KOPT-K1 (cell line): Measurements from ENCODE around the gene POLG.

Experiments used
- H3K27ac ChIP-seq: fragments of 200-600 bp; sonication (generic); 2 replicates; pipeline ENCODE4 v1.5.1; 2016; ENCODE audit warnings: antibody characterized with exemption, mild to moderate bottlenecking, low read depth, low read length; ENCODE audit not compliant: poor library complexity, severe bottlenecking
- H3K36me3 ChIP-seq: fragments of 200-600 bp; sonication (generic); 2 replicates; pipeline ENCODE4 v1.5.1; 2017; ENCODE audit warnings: antibody characterized with exemption, mild to moderate bottlenecking, low read length, moderate library complexity; ENCODE audit not compliant: insufficient read depth
- H3K9me3 ChIP-seq: fragments of 200-600 bp; sonication (generic); 2 replicates; pipeline ENCODE4 v1.5.1; 2017; ENCODE audit warnings: antibody characterized with exemption, low read length, mild to moderate bottlenecking; ENCODE audit not compliant: insufficient read depth, poor library complexity, severe bottlenecking

Gene POLG

DNA sequence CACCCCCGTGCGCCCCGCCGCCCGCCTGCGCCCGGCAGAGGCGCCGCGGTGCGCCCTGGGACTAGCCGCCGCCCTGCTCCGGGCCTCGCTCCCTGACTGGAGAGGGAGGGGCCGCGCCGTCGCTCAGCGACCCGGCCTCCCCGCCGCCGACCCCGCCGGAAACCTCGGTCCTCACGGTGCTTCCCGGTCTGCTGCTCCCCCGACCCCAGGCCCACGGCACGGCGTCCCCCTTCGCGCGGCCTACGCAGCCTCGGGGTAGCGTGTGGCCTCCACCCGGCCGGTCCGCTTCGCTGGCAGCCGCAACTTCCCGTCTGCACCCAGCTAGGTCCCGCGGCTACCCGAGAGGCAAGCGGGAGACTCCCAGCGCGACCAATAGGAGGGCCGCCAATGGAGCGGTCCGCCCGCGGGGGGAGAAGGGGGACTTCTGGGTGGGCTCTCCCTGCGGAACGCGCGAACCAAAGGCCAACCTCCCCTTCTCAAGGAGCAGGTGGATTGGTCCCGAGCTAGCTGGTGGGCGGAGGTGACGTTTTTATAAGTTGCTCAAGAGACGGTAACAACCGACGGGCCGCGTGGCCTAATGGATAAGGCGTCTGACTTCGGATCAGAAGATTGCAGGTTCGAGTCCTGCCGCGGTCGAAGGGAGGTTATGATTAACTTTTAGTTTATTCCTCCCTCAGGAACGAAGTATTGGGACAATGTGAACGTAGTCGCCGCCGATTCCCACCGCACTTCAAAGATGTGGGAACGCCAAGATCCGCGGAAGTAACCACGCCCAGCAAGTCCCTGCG lies at the start of gene POLG:
POLG (minus strand) TSS at position 315 of the 788 bp plus-strand sequence. CDS start 1,070 bp downstream, outside the sequence.
- peaks cover 38% of the 10 kb centered on the region for H3K36me3 ChIP-seq
- peak within 1 kb of the TSS; percentile 75 for H3K27ac ChIP-seq
- no peaks in the 10 kb centered on the region for H3K9me3 ChIP-seq

DNA sequence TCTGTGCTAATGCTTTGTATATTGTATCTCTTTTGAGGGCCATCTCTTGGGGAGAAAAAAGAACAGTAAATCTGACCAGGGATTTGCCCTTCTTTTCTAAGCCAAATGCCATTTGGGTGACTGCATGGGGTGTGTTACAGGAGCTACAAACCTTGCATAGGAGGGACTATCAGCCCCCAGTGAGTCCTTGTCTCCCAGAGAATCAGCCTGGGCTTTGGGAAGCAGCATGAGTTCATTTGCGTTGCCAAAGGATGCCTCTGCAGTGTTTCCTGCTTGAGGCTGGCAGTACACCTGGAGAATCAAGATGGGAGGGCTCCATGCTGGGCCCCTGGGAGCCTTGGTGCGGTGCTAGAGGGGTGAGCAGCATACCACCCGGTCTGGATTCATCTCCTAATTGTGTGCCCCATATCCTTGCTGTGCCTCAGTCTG lies 49.6 kb upstream of the POLG start:
- no peak overlapping the region for H3K27ac ChIP-seq
- H3K9me3 ChIP-seq, result no peaks in the 10 kb centered on the region
- H3K36me3 ChIP-seq, result no peaks in the 10 kb centered on the region

DNA sequence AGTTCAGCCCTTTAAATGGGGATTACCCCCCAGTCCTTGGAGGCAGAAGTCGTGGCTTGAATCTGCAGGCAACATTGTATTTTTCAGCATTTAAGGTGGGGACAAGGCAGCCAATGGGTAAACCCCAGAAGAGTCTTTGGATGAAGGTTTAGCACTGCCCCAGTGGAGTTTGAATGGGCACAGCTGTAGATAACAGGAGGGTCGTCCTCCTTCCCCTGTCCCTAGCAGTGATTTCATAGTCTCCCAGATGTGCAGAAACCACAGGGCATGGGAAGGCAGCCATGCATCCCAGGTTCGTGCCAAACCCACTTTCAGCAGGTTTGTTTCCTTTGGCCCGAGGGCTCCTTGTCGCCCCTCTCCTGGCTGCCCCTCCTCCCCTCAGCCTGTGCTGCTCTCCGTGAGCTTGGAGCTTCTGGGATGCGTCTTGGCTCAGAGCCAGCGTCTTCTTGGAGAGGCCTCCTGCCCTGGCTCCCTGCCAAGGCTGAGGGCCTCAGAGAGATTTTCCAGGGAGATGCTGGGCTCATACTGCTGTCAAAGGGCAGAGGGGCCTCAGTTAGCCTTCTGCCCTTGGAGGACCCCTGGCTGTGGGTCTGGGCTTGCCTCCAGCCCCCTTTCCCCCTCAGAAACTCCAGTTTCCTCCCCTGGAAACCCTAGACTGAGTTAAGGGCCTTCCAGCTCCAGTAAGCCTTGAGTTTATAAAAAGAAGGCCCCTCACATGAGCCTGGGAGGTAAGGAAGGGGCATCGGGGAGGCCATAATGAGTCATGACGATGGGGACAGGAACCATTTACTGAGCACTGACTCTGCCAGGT lies 48.9 kb upstream of the POLG start:
- Histone ChIP-seq H3K27ac (no peak overlapping the region), H3K9me3 (no peaks in the 10 kb centered on the region), H3K36me3 (no peaks in the 10 kb centered on the region)

DNA sequence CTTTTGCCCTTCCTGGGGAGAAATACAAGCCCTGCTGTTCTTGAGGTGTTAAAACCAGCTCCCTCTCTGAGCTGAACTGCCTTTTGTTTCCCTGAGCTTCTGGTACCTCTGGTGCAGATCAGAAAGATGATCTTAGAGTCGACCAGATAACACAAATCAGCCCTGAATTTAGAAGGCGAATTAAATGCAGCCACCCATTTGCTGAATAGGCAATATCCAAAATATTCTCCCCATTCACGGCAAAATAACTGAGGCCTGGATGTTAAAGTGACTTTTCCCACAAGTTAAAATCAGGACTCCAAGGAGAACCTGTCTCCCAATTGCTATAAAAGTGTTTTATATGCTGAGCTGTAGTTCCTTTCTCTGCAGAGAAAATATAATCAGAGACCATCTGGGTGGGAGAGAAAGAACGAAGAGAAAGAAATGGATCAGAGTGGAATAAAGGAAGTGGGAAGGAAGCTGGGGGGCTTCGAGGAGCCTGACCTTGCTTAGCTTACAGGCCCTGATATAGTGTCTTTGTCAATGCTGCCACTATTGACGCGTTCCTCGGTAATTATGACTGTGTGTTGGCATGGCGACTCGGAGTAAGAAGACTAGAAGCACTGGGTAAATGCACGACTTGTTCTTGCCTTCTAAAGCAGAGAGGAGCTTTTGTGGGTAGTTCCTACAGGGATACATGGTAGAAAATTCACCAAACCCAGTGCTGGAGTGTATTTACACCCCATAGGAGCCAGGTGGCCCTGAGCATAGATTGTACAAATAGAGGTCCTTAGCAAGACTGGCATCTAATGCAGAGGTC lies 47.5 kb upstream of the POLG start:
- Histone ChIP-seq H3K9me3 (no peaks in the 10 kb centered on the region), H3K27ac (no peak overlapping the region), H3K36me3 (no peaks in the 10 kb centered on the region)

DNA sequence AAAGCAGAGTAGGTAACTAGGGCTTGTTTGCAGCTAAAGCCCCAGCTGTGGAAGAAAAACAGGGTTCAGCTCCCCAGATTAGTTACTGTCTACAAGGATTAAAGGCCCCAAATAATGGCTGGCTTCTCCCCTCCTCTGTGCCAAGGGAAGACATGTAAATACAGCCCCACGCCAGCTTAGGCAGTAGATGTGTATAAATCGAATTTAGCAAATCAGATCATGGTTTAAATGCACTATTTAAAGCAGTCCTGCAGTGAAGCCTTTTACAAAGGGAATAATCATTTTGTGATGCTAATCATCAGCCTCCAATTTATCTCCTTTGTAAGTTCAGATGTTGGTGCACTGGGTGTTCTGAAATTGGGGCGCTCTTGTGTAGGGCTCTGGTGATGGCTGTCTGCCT lies 46.7 kb upstream of the POLG start:
- no peak overlapping the region for H3K27ac ChIP-seq
- no peaks in the 10 kb centered on the region for H3K9me3 ChIP-seq
- H3K36me3 ChIP-seq, result no peaks in the 10 kb centered on the region

DNA sequence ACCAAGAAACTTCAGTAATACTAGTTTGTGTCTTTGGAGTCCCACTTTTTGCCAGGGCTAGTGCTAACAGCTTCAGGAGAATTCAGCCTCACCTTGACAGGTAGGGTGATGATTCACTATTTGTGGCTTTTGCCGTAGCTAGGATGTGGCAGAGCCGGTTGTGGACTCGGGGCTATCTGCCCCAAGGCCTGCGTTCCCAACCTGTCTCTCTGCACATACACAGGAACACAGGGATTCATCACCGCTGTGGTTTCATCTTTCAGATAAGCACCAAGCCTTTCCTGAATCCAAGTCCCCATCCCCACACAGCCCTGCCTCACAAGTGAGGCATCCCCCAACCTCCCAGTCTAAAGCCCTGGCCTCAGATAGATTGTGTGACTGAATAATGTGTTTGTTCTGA lies 45.2 kb upstream of the POLG start:
- no peak overlapping the region for H3K27ac ChIP-seq
- H3K9me3 ChIP-seq, result no peaks in the 10 kb centered on the region
- no peaks in the 10 kb centered on the region for H3K36me3 ChIP-seq

DNA sequence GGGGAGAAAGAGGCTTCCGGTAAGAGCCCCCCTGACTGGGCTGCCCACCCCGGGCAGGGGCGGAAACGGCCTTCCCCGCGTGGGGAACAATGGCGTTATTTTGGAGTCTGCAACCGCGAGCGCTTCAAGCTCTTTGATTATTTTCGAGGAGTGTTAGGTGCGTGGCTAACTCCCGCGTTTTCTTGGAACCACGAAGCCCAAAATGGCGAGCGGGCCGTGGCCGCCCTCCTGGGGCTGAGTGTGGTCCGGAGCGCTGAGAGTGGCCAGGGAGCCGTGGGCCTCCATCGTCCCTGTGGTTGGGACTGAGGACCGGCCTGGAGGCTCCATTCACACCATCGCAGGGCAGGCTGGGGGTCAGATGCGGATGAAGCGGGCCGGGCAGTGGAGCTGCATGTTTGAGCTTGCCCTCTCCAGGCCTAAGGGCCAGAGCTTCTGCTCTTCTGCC lies 44.6 kb upstream of the POLG start:
- Histone ChIP-seq H3K36me3 (no peaks in the 10 kb centered on the region), H3K27ac (no peak overlapping the region), H3K9me3 (no peaks in the 10 kb centered on the region)

DNA sequence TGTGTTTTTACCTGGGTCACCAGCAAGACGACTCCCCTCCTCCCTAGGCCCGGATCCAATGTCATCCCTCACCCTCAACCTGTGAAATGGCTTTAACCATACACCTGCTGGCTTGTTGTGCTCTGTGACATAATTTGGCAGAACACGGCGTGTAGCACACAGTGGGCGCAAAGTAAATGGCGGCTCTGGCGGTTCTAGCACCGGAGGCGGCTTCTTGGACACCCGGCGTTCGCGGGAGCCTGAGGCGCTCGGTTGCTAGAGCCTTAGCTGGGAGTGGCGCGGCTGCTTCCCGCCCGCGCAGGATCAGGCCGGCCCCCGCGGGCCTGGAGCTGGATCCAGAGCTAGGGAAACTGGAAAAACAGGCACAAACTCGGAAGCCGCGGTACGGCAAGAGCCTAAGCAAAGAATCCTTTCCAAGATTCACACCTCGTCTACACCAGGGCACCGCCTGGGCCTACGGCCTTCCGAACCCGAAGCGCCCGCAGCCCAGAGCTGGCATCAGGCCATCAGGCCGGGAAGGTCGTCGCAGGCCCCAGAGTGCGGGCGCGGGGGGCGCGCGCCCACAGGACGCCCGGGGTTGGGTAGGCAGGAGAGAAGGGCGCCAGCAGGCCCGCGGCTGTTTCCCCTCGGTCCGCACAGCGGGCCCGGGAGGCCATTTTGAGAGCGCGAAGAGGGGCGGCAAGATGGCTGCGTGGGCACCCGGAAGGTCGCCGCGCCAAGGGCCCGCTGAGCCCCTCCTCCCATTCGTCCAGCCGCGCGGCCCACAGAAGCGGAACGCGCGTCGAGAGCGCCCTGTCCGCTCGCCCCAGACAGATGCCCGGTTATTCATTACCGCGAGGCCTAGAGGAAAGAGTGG lies 43.9 kb upstream of the POLG start:
- no peaks in the 10 kb centered on the region for H3K36me3 ChIP-seq
- H3K27ac ChIP-seq, result no peak overlapping the region
- no peaks in the 10 kb centered on the region for H3K9me3 ChIP-seq

DNA sequence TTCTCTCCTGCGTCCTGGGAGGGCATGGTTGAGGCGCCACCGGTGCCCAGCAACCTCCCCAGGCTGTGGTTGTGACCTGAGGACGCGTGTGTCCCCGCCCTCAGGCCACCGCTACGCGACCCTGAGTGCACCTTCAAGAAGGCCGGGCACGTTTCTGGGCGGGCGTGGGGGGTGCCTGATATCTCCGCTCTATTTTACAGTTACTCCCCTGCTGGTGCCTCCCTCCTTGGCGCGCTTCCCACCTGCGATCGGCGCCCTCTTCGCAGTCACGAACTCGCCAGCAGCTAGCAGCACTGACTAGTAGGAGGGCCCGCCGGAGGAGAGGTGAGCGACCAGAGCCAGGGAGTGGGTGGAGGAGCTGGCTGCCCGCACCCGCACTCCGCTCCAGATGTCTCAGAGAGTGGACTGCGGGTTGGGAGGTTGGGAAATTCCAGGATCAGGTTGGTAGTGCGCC lies 43.2 kb upstream of the POLG start:
- H3K27ac ChIP-seq, result no peak overlapping the region

DNA sequence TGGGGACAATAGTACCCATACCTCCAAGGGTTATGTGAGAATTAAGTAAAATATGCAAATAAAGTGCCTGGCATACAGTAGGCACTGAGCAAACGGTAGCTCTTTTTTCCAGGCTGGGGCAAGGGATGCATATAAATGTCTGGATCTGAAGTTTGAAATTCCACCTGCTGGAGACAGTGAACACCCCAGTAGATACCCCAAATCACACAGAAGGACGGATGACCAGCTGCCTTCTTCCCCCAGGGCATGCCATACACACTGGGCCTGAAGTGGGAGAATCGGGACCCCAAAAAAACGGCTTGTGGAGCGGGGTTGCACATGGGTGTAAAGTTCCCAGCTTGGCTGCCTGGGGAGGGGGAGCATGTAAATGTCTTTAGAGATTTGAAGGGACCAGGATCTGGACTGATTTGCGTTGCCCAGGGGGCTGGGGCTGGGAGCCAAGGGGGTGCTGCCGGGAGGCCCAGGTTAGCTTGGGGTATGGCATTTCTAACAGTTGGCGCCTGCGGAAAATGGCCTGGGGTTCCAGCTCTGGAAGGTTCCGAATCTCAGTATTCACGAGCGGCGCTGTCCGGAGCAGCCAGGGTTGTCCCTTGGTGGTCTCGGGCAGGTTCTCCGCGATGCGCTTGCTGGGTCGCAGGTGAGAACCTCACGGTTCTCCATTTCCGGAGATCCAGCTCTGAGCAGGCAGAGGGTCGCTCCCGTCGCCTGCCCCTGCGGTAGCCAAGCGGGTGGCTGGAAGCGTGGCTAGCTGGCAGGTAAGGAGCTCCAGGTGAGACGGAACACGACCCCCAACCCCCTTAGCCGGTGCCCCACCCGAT lies 42.6 kb upstream of the POLG start:
- no peaks in the 10 kb centered on the region for H3K9me3 ChIP-seq
- H3K36me3 ChIP-seq, result no peaks in the 10 kb centered on the region
- no peak overlapping the region for H3K27ac ChIP-seq

More for the DNA sequence above, 43.2 kb upstream of the POLG start:
- H3K36me3 ChIP-seq, result no peaks in the 10 kb centered on the region
- H3K9me3 ChIP-seq, result no peaks in the 10 kb centered on the region

DNA sequence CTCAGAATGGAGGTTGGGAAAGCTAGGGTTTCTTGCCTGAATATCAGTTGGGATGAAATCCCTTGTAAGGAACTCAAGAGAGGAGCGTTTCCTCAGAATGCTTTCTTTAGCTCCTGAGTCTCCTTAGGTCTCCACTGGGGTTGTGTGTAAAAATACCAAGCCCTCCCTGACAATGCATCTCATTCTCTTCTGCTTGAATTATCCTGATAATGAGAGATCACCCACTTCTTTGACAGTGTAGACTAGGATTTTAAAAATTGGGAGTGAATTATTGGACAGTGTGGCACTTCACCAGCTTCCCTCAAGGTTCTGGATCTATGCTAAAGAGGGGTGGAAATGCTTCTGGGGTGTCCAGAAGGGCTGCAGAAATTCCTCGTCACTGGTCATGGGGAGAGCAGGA lies 41.8 kb upstream of the POLG start:
- no peaks in the 10 kb centered on the region for H3K9me3 ChIP-seq
- no peaks in the 10 kb centered on the region for H3K36me3 ChIP-seq
- H3K27ac ChIP-seq, result no peak overlapping the region

DNA sequence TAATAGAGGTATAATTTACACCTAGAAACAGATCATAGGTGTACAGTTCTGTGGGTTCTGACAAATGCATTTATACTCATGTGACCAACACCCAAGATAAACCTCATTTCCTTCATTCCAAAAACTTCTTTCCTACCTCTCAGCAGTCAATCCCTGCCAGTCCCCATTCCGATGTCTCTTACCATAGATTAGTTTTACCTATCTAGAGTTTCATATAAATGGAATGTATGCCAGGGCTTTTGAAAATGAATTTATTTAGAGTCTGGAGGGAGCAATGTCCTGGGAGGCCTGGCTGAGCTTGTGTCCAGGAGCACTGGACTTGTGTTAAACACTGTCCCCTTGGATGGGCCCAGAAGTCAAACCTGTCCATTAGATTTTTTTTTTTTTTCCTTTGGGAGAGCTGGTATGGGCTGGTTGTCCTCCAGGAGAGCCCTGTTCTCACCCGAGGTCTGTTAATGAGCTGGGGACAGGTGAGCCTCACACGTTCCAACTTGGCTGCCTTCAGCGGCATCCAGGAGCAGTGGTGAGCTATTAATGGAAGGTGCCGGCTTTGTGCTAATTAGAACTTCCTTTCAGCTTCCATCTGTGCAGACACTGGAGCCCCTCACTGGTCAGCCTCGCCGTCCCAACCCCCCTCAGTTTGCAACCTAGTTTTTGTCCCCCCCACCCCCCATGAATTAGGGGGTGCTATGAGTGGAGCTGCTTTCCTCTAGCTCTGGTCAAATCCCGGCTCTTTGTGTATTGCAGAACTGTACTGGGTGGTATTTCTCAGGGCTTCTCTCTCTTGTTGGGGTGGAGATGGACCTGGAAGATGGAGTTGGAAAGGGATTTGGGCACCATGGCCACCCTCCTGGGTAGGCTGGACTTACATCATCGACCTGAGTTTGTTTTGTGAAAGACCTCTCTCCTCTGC lies 40.7 kb upstream of the POLG start:
- Histone ChIP-seq H3K27ac (no peak overlapping the region), H3K36me3 (no peaks in the 10 kb centered on the region), H3K9me3 (no peaks in the 10 kb centered on the region)
